Measurements from ENCODE around the gene TMEM120A.

TMEM120A gene

DNA sequence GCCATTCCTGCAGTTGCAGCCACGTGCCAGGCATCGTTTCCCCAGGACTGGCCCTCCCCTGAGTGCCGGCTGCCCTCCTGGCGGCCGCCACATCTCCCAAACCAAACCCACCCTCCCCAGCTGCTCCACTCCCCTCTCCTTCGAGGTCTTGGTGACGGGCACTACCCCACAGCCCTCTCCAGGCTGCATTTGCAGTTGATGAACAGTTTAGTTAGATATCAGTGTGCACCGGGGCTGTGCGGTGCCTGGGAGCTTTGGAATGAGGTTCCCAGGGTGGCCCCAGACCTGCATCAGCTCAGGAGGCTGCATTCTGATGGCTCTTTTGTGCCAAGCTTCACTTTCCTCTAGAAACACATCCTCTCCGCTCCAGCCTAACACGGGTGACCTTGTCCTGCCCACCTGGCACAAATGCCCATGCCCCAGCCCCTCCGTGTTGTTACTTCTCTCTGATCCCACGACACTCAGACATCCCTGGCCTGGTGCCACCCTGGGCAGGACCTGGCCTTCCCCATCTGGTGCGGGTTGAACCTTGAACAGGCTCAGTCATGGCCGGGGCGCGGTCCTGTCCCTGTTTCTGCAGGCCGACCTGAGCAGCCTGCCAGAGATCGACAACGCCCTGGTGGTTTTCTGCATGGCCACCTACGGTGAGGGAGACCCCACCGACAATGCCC lies 14.5 kb downstream of the TMEM120A start:
- no peak for DNase-seq (ENCODE audit: extremely low read depth, insufficient read length)
- H3K36me3 ChIP-seq (ENCODE audit: control insufficient read depth, insufficient read depth, low read length), result peaks cover 27% of the 10 kb centered on the region
- no peaks in the 10 kb centered on the region for H3K27me3 ChIP-seq (replicated peaks; ENCODE audit: control insufficient read depth, insufficient read depth, low read length)
- H3K4me3 ChIP-seq (replicated peaks; ENCODE audit: low read depth, low read length), result no peak overlapping the region
- TF ChIP-seq, protein P1, sequence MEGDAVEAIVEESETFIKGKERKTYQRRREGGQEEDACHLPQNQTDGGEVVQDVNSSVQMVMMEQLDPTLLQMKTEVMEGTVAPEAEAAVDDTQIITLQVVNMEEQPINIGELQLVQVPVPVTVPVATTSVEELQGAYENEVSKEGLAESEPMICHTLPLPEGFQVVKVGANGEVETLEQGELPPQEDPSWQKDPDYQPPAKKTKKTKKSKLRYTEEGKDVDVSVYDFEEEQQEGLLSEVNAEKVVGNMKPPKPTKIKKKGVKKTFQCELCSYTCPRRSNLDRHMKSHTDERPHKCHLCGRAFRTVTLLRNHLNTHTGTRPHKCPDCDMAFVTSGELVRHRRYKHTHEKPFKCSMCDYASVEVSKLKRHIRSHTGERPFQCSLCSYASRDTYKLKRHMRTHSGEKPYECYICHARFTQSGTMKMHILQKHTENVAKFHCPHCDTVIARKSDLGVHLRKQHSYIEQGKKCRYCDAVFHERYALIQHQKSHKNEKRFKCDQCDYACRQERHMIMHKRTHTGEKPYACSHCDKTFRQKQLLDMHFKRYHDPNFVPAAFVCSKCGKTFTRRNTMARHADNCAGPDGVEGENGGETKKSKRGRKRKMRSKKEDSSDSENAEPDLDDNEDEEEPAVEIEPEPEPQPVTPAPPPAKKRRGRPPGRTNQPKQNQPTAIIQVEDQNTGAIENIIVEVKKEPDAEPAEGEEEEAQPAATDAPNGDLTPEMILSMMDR (IDR thresholded peaks at IDR 0.05; ENCODE audit: insufficient read depth, low read length, poor library complexity, severe bottlenecking), result no peak

DNA sequence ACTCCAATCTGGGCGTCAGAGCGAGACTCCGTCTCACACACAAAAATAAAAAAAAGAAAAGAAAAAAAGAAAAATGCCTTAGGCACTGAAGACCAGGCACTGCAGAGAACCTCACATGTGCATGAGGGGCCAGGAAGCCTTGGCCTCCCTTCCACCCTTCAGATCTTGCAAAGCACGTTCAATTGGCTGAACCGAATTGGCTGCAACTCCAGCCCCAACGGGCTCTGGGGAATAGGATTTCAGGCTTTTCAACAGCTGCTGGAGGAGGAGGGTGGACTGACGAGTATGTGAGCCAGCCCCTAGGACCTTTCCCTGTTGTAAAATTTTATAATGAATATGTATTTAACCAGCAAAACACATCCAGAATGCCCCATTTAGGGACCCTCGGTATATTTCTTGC lies 16.7 kb downstream of the TMEM120A start:
- DNase-seq (ENCODE audit: extremely low read depth, insufficient read length), result no peak
- peaks cover 19% of the 10 kb centered on the region for H3K36me3 ChIP-seq (ENCODE audit: control insufficient read depth, insufficient read depth, low read length)
- H3K4me3 ChIP-seq (replicated peaks; ENCODE audit: low read depth, low read length), result no peak overlapping the region
- TF ChIP-seq, protein P1 (IDR thresholded peaks at IDR 0.05; ENCODE audit: insufficient read depth, low read length, poor library complexity, severe bottlenecking), result no peak
- H3K27me3 ChIP-seq (replicated peaks; ENCODE audit: control insufficient read depth, insufficient read depth, low read length), result no peaks in the 10 kb centered on the region

DNA sequence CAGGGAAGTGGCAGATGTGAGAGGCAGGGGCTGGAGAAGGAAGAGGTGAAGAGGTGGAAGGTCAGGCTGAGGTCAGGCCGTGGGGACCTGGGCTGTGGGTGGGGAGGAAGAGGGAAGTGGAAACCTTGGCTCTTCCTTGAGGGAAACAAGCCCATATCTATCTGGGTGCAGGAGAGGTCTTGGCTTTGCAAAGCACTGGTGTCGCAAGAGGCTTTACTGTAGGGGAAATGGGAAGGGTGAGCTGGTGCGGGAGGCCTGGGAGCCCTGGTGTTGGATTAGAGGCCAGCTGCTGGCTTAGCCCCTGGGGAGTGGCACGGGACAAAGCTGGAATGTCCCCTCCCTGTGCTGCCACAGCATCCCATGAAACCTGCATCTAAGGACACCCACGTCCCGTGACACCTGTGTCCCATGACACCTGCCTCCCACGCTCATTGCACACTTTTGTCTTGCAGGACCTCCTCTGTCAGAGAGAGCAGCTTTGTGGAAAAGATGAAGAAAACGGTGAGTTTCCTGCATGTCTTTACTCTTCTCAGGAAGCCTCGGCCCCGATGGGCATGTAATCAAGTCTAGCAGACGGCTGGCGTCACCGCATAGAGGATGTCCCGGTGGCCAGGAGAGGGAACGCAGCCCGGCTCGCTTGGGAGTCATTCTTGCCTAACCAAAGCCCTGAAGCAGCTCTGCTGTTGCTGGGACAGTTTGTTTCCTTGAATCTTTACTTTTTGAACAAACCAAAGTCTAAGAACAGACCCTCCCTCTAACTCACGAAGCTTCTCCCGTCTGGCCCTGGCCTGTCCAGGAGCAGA lies 22.2 kb downstream of the TMEM120A start:
- H3K4me3 ChIP-seq (replicated peaks; ENCODE audit: low read depth, low read length), result no peak overlapping the region
- H3K36me3 ChIP-seq (ENCODE audit: control insufficient read depth, insufficient read depth, low read length), result peaks cover 4% of the 10 kb centered on the region
- TF ChIP-seq, protein P1 (IDR thresholded peaks at IDR 0.05; ENCODE audit: insufficient read depth, low read length, poor library complexity, severe bottlenecking), result no peak
- no peaks in the 10 kb centered on the region for H3K27me3 ChIP-seq (replicated peaks; ENCODE audit: control insufficient read depth, insufficient read depth, low read length)
- DNase-seq (ENCODE audit: extremely low read depth, insufficient read length), result no peak

DNA sequence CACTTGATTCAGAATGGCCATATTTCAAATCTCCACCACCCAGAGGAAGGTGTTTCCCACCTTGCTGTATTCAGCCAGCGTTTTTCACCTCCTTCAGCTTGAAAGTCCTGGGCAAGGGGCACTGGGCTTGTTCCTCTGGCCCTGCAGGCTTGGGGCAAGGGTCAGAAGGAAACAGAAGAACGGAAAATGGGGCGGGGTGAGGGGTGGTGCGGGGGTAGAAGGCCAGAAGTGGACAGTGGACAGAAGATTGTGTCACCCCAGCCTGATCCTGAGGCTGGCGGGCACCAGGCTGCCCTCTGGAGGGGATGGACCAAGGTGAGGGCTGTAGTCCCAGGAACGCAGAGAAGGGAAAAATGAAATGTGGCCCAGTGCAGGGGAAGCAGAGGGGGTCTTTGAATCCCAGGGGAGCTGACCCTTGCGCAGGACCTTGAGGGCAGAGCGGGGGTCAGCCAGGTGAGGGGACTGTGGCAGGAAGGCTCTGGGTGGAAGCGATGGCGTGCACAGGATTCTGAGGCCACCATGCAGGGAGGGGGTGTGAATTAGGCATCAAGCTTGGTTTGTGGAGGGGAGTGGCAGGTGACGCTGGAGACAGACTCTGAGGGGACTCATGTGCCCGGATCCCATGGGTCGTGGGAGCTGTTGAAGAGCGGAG lies 23.0 kb downstream of the TMEM120A start:
- Histone ChIP-seq H3K4me3 (replicated peaks; ENCODE audit: low read depth, low read length) (no peak overlapping the region), H3K27me3 (replicated peaks; ENCODE audit: control insufficient read depth, insufficient read depth, low read length) (no peaks in the 10 kb centered on the region), H3K36me3 (ENCODE audit: control insufficient read depth, insufficient read depth, low read length) (peaks cover 4% of the 10 kb centered on the region)
- DNase-seq (ENCODE audit: extremely low read depth, insufficient read length), result no peak
- TF ChIP-seq, protein P1 (IDR thresholded peaks at IDR 0.05; ENCODE audit: insufficient read depth, low read length, poor library complexity, severe bottlenecking), result no peak

DNA sequence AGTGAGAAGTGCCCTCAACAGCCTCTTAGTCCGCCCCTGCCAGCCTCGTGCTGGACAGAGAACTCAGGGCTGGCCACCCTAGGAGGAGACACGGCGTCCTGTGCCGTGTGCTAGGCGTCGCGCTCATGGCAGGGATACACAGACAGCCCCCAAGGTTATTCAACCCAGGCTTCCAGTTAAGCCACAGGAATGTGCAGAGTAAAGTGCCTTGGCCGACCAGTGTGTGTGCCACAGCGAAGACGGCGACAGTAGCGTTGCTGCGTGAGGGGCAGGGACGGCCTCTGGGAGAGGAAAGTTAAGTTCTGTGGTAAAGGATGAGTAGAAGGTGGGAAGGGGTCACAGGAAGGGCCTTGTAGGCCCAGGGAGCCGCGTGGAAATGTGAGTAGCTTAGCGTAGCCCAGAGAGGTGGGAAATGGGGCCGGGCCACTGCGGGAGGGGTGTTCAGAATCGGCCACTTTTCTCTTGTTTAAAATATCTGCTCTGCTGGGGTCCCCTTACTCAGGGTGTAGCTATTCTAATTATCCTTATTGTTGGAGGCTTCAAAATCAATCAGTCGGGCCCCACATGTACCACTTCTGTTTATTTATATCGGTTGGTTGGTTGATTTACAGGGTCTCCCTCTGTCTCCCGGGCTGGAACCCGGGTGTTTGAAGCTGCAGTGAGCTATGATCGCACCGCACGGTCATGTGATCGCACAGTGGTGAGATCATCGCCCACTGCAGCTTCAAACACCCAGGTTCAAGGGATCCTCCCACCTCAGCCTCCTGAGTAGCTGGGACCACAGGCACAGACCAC lies 24.5 kb downstream of the TMEM120A start:
- no peak for DNase-seq (ENCODE audit: extremely low read depth, insufficient read length)
- H3K4me3 ChIP-seq (replicated peaks; ENCODE audit: low read depth, low read length), result no peak overlapping the region
- TF ChIP-seq, protein P1 (IDR thresholded peaks at IDR 0.05; ENCODE audit: insufficient read depth, low read length, poor library complexity, severe bottlenecking), result no peak
- peaks cover 5% of the 10 kb centered on the region for H3K36me3 ChIP-seq (ENCODE audit: control insufficient read depth, insufficient read depth, low read length)
- H3K27me3 ChIP-seq (replicated peaks; ENCODE audit: control insufficient read depth, insufficient read depth, low read length), result no peaks in the 10 kb centered on the region
